Peyer's patch (tissue), 4 donors: ENCODE data around the gene RMP24.

ENCODE experiments used
- DNase-seq, 3 donors: peaks; one replicate each; pipeline ENCODE4 v3.0.0-alpha.2; 2017 to 2019
- H3K27ac ChIP-seq, 4 donors: fragments of 200-600 bp; sonication (generic); one replicate each; pipeline ENCODE4 v1.5.1; 2016 to 2019
- H3K27me3 ChIP-seq, 2 donors: fragments of 200-600 bp; sonication (generic); one replicate each; pipeline ENCODE4 v1.5.1; 2019
- H3K36me3 ChIP-seq, 3 donors: fragments of 200-600 bp; sonication (generic); one replicate each; pipeline ENCODE4 v1.5.1; 2016 to 2019
- H3K4me1 ChIP-seq, 4 donors: fragments of 200-600 bp; sonication (generic); one replicate each; pipeline ENCODE4 v1.5.1; 2016 to 2019
- H3K4me3 ChIP-seq, 4 donors: fragments of 200-600 bp; sonication (generic); 1 replicate in 3 of 4; 2 replicates in 1 of 4; pipeline ENCODE4 v1.5.1; 2016 to 2019; ENCODE audit warnings: mild to moderate bottlenecking in 1 of 4
- H3K9me3 ChIP-seq, 4 donors: fragments of 200-600 bp; sonication (generic); one replicate each; pipeline ENCODE4 v1.5.1; 2016 to 2019; ENCODE audit warnings: mild to moderate bottlenecking in 1 of 4
- CTCF ChIP-seq, 6 experiments: fragments of 450-650 bp in 4 of 6; fragments of 200-600 bp in 2 of 6; sonication (generic) in 1 of 6; IDR thresholded peaks; one replicate each; pipeline ENCODE4 v1.5.1; 2017 to 2019; ENCODE audit warnings: antibody characterized with exemption in 6 of 6, mild to moderate bottlenecking in 3 of 6, moderate library complexity in 1 of 6
- POLR2A ChIP-seq, 2 donors: fragments of 450-650 bp; IDR thresholded peaks; one replicate each; pipeline ENCODE4 v1.5.1; 2017; ENCODE audit warnings: antibody characterized with exemption in 2 of 2, mild to moderate bottlenecking in 2 of 2, moderate library complexity in 2 of 2

Gene RMP24

GRCh38 chr18:35974181-35974580 is 1.7 kb downstream of the RMP24 start:
- Histone ChIP-seq H3K27ac (no peak overlapping the region), H3K36me3 (peaks cover 0 to 39% (median 0%) of the 10 kb centered on the region in 3 donors), H3K27me3 (no peaks in the 10 kb centered on the region), H3K4me1 (peaks cover 0 to 14% (median 9%) of the 10 kb centered on the region in 4 donors), H3K4me3 (no peak overlapping the region), H3K9me3 (no peaks in the 10 kb centered on the region)
- no peak for DNase-seq
- no peak for TF ChIP-seq POLR2A (IDR thresholded peaks at IDR 0.05)
- TF ChIP-seq CTCF (IDR thresholded peaks at IDR 0.05), result no peak

- H3K4me1 ChIP-seq, result no peaks in the 10 kb centered on the region
- no peaks in the 10 kb centered on the region for H3K27me3 ChIP-seq
- no peak overlapping the region for H3K4me3 ChIP-seq
- peaks cover 0 to 67% (median 0%) of the 10 kb centered on the region in 3 donors for H3K36me3 ChIP-seq
- H3K9me3 ChIP-seq, result no peaks in the 10 kb centered on the region
- H3K27ac ChIP-seq, result no peak overlapping the region
- DNase-seq, result no peak
- TF ChIP-seq CTCF (IDR thresholded peaks at IDR 0.05), result no peak
- TF ChIP-seq POLR2A (IDR thresholded peaks at IDR 0.05), result no peak
Observed at GRCh38 chr18:35979112-35979511, 6.6 kb downstream of the RMP24 start.

- no peak overlapping the region for H3K4me3 ChIP-seq
- DNase-seq, result no peak
- no peaks in the 10 kb centered on the region for H3K9me3 ChIP-seq
- H3K27ac ChIP-seq, result no peak overlapping the region
- no peak for TF ChIP-seq POLR2A (IDR thresholded peaks at IDR 0.05)
- no peak for TF ChIP-seq CTCF (IDR thresholded peaks at IDR 0.05)
- no peaks in the 10 kb centered on the region for H3K27me3 ChIP-seq
- H3K36me3 ChIP-seq, result peaks cover 0 to 45% (median 0%) of the 10 kb centered on the region in 3 donors
- H3K4me1 ChIP-seq, result no peaks in the 10 kb centered on the region
Observed at GRCh38 chr18:35982409-35983114, 10.1 kb downstream of the RMP24 start.

GRCh38 chr18:35983147-35983546 is 10.7 kb downstream of the RMP24 start:
- H3K4me3 ChIP-seq, result no peak overlapping the region
- H3K4me1 ChIP-seq, result no peaks in the 10 kb centered on the region
- H3K36me3 ChIP-seq, result peaks cover 0 to 39% (median 0%) of the 10 kb centered on the region in 3 donors
- H3K27ac ChIP-seq, result no peak overlapping the region
- H3K9me3 ChIP-seq, result no peaks in the 10 kb centered on the region
- TF ChIP-seq POLR2A (IDR thresholded peaks at IDR 0.05) (no peak), CTCF (IDR thresholded peaks at IDR 0.05) (no peak)
- no peaks in the 10 kb centered on the region for H3K27me3 ChIP-seq
- DNase-seq, result no peak

GRCh38 chr18:35983818-35984217 is 11.3 kb downstream of the RMP24 start:
- DNase-seq, result no peak
- H3K27me3 ChIP-seq, result no peaks in the 10 kb centered on the region
- H3K9me3 ChIP-seq, result no peaks in the 10 kb centered on the region
- no peaks in the 10 kb centered on the region for H3K4me1 ChIP-seq
- no peak for TF ChIP-seq CTCF (IDR thresholded peaks at IDR 0.05)
- no peak for TF ChIP-seq POLR2A (IDR thresholded peaks at IDR 0.05)
- H3K36me3 ChIP-seq, result peaks cover 0 to 33% (median 0%) of the 10 kb centered on the region in 3 donors
- no peak overlapping the region for H3K4me3 ChIP-seq
- H3K27ac ChIP-seq, result no peak overlapping the region
